Muscle of arm (tissue), 12 donors: ENCODE results near the gene NPAS3. TPM values are rescaled to one million over a fixed set of nuclear protein-coding genes. Genes with fewer than 3 reads are reported as not detected.

ENCODE experiments used
- DNase-seq: peaks from one replicate; pipeline ENCODE4 v3.0.0-alpha.2; 2013
- polyA plus RNA-seq, 12 donors: library from polyadenylated mRNA; unstranded; fragments of 120-200 nt; gene quantifications; one replicate each; pipeline ENCODE4 v1.2.1, GENCODE V29; 2013; ENCODE audit not compliant: insufficient read length in 12 of 12

Gene NPAS3
- polyA plus RNA-seq, 12 donors = 4.5 to 8.8 (median 5.7) TPM; not detected in 1

DNA sequence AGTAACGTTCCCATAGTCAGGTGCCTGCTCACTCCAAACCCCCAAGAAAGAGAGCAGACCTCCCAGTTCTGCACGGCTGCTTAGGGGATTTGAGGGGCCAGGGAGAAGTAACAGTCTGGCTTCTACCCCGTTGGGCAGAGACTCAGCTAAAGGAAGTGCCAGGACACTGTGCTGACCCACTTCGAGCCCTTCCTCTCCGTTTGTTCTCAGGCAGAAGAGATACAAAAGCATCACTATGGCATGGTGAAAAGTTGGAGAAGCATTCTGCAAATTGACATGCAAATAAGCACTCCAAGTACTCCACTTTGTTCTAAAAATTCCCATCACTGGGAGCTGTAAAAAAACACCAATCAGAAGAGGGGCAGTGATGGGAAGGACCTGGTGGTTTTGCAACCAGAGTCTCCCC, 773.1 kb downstream of the NPAS3 start:
- DNase-seq = no peak

DNA sequence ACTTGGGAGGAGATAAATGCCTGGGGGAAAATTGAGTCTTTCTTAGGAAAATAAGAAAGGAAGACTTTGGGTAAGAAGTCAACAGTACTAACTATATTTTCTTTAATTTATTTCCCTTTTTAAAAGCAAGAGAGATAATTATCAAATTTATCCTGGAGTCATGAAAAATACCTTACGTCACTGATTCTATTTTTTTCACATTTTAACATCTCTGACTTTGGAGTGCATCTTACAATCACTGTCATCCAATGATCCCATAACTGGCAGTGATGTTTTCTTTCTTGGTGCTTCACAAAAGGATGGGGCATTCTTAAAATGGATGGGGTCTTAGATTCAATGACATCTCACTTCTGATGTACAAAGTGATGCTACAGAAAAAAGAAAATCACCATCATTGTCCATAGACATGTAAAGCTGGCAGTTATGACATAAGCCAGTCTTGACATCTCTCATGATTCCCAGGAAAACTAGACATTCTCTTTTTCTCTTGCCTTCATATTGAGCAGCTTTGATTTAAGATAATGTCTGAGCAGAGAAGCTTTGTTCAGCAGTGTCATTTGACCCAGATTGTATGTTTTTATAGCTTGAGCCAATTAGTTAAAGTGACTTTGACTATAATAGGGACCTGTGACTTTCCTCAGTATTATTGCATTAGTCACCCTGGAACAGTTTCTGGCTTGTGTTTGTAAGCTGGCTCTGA, 776.0 kb downstream of the NPAS3 start:
- no peak for DNase-seq

DNA sequence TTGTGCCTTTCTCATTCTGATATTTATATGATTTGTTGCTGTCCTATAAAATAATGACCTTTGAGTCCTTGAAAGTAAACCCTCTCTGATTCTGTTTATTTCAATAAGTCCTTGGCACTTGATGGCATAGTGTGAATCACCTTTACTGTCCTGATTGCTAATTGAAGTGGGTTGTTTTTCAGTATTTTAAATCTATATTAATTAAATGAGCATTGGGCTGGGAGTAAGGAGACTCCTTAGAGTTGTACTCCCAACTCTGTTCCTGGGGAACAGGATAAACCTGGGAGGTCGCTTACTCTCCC, 776.5 kb downstream of the NPAS3 start:
- DNase-seq = no peak

DNA sequence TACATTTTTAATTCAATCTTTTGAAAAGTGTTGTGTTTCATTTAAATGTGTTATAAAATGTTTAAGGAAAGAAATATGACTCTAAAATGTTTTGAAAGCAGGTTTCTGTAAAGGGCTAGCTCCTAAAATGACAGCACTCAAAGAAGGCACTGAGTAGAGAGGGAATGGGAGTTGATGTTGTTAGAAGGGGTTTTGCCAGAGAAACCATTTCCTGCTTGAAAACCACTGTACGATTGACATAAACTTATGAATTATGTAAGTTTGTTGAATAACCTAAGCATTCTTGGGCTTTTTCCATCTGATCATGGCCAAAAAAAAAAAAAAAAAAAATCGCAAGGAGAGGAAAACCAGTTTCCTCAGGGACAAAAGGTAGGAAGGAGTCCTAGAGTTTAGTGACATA, 778.2 kb downstream of the NPAS3 start:
- no peak for DNase-seq

DNA sequence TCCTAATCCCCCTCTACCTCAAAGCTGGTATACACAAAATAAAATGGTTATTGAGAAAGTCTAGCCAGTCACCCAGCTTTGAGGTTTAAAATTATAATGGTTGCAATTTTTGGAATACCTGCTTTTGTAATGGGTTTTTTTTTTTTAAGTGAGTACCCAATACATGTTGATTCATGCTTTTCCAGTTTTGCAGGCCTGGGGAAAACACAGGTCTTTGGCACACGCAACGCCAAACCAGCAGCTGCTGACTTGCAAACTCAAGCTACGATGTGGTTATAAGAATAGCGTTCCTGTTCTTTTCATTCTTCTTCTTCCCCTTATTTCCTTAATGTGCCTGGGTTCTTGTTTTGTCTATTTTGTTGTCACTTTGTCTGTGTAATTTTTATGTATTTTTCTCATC, 779.2 kb downstream of the NPAS3 start:
- no peak for DNase-seq

DNA sequence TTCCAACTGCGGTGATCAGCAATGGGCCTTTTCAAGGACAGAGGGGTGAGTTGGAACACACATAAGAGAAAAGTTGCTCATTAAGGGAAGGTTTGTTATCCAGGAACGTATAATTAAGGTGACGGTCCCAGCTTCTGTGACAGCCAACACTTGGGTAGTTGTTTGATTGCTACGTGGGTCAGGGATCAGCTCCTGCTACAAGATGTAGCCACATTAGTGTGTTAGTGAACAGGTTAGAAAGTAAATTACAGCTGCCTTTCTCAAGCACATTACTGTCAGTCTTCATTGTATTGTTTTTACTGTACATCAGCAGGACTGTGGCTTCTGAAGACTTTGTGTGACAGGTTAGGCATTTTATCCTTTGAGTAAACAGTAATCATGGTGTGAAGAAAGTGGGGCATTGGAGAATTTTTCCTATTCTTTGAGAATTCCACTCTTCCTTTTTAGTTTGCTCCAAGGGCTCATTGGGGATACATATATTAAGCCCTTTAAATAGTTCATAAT, 781.7 kb downstream of the NPAS3 start:
- no peak for DNase-seq

DNA sequence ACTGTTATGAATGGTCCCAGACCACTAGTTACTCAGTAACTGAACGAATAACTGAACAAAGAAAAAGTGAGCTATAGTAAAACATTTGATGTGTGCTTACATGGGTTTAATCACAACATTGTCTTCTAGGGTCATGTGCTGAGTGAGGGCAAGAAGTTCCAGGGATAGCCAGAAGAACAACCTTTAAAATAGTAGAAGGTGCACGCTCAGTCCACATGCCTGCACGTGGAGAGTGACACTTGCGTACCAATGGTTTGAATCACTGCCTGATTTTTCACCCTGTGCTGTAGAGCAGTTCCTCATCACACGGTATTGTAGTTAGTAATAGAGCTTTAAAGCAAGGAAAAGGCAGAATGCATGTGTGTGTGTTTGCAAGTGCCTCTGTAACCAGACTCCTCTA, 788.0 kb downstream of the NPAS3 start:
- DNase-seq = no peak

DNA sequence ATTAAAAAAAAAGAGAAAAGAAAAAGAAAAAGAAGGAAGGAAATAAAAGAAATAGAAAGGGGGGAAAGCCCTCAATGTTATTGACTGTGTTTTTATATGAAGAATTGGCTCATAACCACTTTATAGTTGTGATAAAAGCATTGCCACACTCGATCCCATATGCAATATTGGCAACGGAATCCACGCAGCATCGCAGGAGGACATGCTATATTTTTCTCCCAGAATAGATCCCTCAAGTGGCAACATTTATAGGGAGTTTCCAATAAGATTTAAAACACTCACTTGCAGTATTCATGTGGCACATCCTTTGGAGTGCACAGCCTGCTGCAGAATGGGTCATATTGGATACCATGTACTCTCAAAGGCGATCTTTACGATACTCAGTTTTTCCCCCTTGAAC, 788.9 kb downstream of the NPAS3 start:
- no peak for DNase-seq

DNA sequence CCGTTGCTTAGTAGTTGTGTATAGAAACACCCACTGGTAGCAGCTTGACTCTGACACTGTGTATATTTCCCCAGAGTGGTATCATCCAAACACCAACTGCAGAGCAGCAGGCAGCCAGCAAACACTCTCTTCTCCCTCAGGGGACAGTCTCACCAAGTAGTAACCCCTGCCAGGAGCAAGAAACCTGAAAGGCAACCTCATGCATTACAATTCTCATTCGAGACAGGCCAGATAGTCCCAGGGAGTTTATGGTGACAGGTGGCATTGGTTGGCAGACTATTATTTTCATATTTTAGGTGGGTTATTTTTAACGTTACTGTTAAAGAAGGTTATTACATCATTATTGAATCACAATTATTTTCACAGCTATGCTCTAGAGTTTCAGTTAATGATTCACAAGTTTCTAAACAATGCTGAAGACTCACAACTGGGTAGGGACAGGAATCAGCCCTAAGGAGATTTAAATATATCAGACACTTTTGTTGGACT, 789.4 kb downstream of the NPAS3 start:
- no peak for DNase-seq

DNA sequence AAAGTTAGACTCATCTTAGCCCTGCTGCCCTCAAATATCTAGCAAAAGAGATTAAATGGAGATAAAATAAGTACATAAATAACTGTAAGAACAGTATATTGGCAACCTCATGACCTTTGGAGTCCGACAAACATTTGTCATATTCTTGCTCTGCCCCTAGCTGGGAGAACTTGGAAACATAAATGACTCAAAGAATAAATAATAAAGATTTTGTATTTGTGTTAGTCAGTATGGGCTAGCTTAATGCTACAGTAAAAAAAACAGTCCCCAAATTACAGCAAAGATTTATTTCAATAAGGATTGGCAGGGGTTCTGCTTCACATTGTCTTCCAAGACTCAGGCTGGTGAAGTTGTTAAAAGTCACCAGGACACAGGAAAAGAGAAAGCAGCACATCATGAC, 791.5 kb downstream of the NPAS3 start:
- DNase-seq = no peak

DNA sequence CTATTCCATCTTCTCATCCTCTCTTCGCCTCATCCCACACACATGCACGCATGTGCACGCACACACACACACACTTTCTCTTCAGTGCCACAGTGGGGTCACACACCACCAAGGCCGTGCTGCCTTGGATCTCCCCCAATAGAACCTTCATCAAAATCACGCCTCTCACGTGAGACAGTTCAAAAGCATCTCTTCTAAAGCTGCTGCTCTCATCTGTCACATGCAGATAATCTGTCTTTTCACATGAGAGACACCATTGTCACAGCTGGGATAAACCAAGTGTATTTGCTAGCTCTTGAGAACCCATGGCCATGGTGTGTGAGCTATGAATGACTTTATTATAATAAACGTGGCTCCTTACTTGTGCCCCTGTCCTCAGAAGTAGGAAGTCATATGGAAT, 793.5 kb downstream of the NPAS3 start:
- no peak for DNase-seq

DNA sequence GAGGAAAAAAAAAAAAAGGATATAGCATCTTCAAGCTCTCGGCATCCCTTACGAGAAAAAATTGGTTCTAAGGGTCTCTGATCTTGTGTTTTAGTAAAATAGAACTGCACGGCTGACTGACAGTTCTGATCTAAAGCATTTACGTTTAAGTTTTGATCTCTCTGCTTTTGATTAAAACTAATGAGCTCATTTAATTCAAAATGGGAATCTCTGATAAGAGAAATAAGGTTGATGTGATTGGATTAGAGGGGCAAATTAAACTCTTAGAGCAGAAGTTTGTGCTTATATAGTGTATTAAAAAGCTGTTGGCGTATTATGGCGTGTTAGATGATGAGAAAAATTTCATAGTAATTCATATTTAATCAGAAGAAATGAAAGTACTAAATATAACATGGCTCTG, 794.6 kb downstream of the NPAS3 start:
- no peak for DNase-seq

DNA sequence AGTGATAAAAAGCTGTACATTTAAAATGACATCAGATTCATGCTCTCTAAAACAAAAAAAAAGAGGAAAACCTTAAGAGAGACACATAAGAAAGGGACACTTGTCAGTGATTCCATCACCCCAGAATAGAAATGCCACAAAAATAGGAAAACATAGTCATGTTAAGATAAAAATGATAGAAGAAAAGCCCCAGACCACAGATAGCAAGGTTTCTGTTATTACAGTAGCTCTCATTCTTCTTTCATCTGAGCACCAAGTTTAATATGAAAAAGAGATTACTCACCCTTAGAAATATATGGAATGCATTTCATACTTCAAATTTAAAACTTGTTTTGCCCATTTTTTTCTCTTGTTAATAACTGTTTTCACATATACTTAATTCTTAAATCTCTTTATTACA, 795.0 kb downstream of the NPAS3 start:
- no peak for DNase-seq

DNA sequence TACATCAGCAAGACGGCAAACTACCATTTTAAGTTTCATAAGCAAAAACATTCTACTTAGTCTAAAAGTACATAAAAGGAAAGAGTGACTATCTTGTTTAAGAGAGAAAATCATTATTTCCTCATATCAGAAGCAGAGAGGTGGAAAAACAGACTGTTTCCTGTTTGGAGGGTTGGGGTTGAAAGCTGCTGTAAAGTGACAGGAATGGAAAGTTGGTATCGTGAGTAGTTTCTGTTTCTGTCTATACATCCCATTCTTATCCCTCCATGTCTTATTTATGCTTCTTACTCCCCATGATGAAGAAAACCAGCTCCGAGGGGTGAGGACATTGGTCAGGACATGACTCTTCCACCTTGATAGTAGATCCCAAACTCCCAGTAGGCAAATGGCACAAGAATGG, 795.7 kb downstream of the NPAS3 start:
- no peak for DNase-seq

DNA sequence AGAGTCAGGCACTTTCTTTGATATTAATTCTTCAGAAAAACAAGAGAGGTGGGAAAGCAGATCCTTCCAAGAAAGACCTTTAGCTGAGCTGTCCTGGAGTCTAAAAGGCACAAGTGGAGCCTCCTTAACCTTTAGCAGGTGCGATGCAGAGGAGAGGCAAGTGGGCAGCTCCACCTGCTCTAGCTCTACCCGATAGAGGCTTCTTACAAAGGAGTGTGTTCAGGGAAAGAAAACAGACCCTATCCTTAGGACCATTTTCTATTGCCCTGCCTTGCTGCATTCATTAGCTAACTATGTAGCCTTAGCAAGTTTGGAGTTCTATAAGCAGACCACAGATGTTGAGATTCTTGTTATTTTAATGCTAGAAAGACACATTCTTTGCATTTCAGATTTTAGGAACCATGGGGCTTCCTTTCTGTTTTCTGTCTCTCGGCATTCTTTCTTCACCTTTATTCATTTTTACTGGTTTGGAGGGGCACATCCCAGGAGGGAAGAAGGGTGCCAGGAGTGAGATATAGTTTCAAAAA, 797.7 kb downstream of the NPAS3 start:
- DNase-seq = no peak

DNA sequence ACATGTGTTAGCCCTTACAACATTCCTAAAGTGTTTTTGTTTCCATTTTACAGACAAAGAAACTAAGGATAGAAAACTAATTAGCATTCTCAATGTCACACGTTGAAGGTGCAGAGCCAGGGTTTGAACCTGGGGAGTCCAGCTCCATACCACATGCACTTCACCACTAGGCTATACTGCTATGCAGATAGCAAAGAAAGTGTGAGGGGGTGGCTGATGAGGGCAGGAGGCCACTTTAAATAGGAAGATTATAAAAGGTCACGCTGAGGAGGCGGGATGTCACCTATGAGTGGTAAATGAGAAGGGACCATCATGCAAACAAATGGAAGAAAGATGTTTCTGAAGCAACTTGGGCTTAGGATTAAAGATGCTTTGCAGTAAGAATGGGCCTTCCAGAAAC, 798.3 kb downstream of the NPAS3 start:
- DNase-seq = no peak

DNA sequence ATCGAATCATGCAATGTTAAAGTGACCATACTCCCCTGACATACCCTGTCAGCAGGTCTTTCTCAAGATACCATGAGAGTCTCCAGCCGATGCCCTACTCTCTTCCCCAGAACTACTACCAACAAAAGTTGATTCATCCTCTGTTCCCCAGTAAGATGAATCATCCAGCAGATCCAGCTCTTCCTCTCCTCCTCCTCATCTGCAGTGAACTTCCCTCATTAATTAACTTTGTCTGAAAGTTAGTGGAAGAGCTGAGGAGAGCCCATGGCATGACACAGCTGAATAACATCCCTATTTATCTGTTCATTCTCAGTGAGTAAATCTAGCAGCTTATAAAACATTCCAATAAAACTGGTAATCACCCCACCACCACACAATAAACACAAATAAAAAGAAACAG, 798.8 kb downstream of the NPAS3 start:
- no peak for DNase-seq

DNA sequence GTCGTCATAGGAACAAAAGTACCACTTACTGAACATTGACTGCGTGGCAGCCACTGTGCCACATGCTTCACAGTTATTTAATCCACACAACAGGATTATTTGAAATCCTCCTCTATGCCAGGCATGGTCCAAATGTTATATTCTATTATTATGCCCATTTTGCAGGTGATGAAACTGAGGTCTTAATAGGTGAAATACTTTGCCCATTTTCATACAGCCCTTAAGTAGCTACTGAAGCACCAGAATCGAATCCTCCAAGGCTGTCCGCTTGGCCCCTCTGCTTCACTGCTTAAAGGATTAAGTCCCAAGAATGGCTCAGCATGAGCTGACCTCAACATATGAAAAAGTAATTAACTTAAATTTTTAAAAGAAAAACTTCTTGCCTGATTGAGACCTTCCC, 799.4 kb downstream of the NPAS3 start:
- no peak for DNase-seq

DNA sequence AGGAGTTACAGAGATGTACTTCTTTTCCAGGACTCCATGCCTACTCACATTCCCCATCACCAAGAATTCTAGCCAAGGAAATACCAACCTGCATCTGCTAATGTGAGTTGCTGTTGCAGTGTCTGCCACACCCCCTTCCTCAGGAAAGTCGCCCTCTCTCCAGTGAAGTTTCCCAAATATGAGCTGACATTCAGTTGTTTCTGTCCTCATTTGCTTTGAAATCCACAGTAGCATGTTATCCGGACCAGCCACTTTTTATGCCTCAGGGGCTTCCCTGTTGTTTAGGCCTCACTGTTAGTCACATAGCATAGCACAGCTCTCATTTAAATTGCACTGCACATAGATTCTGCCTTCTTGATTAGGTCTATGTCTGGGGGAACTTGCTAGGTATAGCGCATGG, 799.8 kb downstream of the NPAS3 start:
- no peak for DNase-seq

DNA sequence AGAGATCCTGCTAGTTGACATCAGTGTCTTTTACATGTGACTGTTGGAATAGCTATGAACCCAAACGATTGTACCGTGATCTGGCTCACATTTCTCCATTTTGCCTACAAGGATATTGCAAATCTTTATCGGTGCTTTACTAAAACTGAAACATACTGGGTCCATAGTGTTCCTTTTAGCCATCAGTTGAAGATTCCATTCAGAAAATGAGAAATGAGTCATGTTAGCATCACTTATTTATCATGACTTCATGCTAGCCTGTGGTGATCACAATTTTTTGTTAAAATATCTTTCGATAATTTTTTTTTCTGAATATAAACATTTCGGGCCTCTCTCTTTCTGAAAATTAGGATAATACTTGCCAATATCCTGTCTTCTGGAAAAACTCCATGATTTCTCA, 801.9 kb downstream of the NPAS3 start:
- DNase-seq = no peak

DNA sequence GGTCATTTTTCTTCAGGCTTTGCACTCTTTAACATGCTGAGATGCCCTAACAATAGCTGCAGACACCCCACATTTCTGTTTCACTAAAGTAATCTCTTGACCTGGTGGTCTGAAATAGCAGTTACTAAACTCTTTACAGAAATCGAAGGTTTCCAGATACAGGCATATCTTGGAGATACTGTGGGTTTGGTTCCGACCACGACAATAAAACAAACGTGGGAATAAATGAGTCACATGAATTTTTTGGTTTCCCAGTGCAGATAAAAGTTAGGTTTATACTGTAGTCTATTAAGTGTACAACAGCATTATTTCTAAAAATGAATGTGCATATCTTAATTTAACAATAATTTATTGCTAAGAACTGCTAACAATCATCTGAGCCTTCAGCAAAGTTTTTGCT, 803.5 kb downstream of the NPAS3 start:
- no peak for DNase-seq

DNA sequence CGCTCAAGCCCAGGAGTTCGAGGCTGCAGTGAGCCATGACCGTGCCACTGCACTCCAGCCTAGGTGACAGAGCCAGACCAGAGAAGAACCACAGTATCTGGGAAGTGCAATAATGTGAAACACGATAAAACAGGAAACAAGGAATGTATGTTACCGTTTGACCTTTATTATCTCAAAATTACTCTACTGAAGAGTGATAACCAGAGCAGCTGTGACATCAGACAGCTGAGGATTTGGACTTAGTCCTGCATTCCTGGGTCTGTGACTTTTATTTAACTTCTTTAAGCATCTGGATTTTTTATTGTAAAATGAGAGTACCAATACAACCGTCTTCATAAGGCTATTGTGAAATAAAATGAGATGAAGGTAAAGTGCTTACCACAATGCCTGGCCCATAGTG, 806.5 kb downstream of the NPAS3 start:
- DNase-seq = no peak

DNA sequence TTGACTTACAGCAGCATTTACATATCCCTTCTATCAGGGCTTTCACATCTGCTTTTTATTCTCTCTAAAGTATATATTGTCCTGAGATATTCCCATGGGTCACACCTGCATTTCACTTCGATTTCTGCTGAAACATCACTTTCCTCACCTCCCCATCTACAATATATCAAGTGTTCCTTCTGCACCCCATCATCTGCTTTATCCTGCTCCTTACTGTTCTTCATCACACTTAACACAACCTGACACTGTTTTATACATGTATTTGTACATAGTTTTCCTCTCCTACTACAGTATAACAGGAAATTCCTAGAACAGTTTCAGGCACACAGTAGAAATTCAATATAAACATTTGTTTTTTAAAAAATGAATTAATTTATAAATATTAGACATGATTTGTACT, 809.1 kb downstream of the NPAS3 start:
- DNase-seq = no peak

DNA sequence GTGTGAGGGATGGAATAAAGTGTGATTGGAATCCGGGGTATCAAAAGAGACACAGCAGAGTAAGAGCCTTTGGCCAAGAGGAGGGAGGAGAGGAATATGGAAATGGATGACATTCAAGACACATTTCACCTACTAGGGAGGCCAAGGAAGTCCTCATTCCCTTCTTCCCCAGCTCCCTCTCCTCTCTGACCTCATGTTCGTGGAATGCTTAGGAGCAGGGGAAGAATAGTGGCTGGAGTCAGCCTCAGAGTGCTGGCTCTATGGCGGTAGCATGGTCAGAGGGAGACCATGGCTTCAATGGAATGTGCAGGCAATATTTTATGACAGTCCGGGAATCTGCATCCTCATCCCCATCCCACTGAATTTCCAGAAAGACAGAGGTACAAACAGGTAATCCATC, 815.6 kb downstream of the NPAS3 start:
- DNase-seq = no peak
